ENCODE data around the gene PKNOX2. TPM values are rescaled to one million over a fixed set of nuclear protein-coding genes. Genes with fewer than 3 reads are reported as not detected.

PKNOX2 gene
- total and polyA plus RNA-seq, 10 of the 15 experiments (the other 5 are each of a cell fraction or from before 2014, with no cell fraction given) = not detected

DNA sequence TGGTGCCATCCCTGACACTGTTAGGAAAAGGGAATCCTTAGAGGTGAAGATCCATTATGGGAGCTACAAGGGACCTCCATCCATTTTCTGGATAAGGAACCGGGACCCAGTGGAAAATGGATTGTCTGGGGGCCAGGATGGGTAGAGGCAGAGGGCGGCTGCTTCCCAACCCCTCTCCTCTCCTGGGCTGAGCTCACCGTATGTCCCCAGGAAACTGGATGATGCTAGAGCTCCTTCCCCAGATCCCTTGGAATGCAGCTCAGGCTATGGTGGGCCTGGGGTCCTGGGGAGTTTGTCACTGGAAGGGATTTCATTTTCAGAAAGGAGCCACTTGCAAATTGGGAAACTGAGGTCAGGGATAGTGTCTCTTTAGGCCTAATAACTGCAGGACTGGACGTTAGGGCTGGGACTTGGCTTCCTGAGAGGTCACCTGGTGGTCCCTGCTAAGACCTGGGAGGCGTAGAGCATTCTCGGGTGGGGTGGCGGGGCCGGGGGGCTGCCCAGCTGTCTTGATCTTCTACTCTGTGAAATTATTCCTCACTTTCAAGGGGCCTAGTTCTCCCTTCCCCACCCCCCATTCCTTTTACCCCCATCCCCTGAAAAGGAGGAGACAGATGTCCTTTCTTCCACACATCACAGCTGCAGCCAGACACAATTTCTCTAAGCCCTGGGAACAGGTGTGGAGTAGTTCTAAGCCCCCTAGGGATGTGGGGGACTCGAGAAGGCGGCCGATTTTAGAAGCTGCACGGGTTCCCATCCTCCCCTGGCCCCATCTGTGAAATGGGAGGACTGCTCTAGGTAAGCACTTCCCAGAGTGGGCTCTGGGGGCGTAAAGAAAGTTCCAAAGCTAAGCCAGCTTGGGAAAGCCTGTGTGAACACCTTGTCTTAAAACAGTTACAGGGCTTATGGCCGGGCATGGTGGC lies 99.8 kb downstream of the PKNOX2 start:
- DNase-seq (ENCODE audit: low read depth, low spot score) = no peak
- in situ Hi-C loops (cut with MboI) = no loop called here
- WGBS (ENCODE audit: insufficient coverage, insufficient replicate concordance, low lambda C conversion rate, missing lambda C conversion rate) = 17% methylated on average over 12 of the region's 14 CpGs
- Histone ChIP-seq H3K4me1 (ENCODE audit: control insufficient read depth, insufficient read depth, low read length) (no peaks in the 10 kb centered on the region), H4K20me1 (ENCODE audit: control insufficient read depth, insufficient read depth) (no peaks in the 10 kb centered on the region), H3K9ac (ENCODE audit: control insufficient read depth, insufficient read depth, low read length) (no peak overlapping the region), H3K4me2 (ENCODE audit: control insufficient read depth, insufficient read depth) (no peak overlapping the region), H3K79me2 (ENCODE audit: control insufficient read depth, insufficient read depth, low read length) (no peaks in the 10 kb centered on the region), H3K4me3 (no peak overlapping the region), H3K9me3 (replicated peaks; ENCODE audit: control insufficient read depth, insufficient read depth, low read length) (no peaks in the 10 kb centered on the region), H3K27ac (ENCODE audit: control insufficient read depth, insufficient read depth) (no peak overlapping the region), H3K36me3 (ENCODE audit: control insufficient read depth in 2 of 2, insufficient read depth in 2 of 2, low read length in 1 of 2) (no peaks in the 10 kb centered on the region), H3K27me3 (replicated peaks in 1 of 2; ENCODE audit: control insufficient read depth in 2 of 2, insufficient read depth in 2 of 2, low read length in 1 of 2) (peaks cover 4 to 18% of the 10 kb centered on the region in 2 experiments; a peak in 3 of 4 replicates), H2AFZ (ENCODE audit: control insufficient read depth, low read depth, low read length) (no peak overlapping the region)
- POLR2A ChIA-PET = no interaction called here
- FAIRE-seq = no peak
- intact Hi-C loops (cut with micrococcal nuclease; ENCODE audit: unreplicated experiment) = no loop called here
- TF ChIP-seq PML (IDR thresholded peaks at IDR 0.05; ENCODE audit: low read length) (no peak), PAX8 (IDR thresholded peaks at IDR 0.05) (no peak), SMAD1 (IDR thresholded peaks at IDR 0.05; ENCODE audit: low read depth, partially characterized antibody) (no peak), NRF1 (conservative IDR thresholded peaks at IDR 0.05; ENCODE audit: low read depth, low read length) (no peak), CREM (IDR thresholded peaks at IDR 0.05; ENCODE audit: low read depth) (no peak), WRNIP1 (IDR thresholded peaks at IDR 0.05; ENCODE audit: borderline replicate concordance, low read depth, low read length) (no peak)
- no TSS peak for BruUV-seq (replicated peaks)
- RAD21 ChIA-PET (ENCODE audit: unreplicated experiment) = interaction anchor here (0.6 kb wide), 2 partner anchors 165 to 200 kb away, joined by 3 read pairs; no protein-coding TSS in a partner anchor
- CTCF ChIA-PET = interaction anchor here (1.2 kb wide), 1 partner anchor 81 kb away, joined by 4 read pairs; no protein-coding TSS in a partner anchor
- SMC1A ChIA-PET (ENCODE audit: uncharacterized antibody, unreplicated experiment) = no interaction called here
- no peak for ATAC-seq

DNA sequence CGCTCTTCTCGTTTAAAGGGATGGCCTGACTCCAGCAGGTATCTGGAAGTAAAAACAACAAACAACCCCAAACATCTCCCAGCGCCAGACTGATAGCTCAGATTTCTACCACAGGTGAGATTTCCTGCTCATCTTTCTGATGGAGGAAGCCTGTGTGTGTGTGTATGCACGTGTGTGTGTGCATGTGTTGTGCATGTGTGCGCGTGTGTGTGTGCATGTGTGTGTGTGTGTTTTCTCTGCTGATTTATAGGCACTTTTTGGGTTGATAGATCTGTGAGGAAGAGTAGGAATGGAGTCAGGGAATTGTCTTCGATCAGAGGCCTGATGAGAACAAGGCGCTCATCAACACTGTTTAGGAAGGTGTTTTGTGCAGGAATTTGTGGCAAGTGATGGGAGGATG lies 103.0 kb downstream of the PKNOX2 start:
- ChIA-PET RAD21 (ENCODE audit: unreplicated experiment) (no interaction called here), POLR2A (no interaction called here), CTCF (interaction anchor here (0.6 kb wide), 1 partner anchor 290 kb away, joined by 3 read pairs; no protein-coding TSS in a partner anchor), SMC1A (ENCODE audit: uncharacterized antibody, unreplicated experiment) (no interaction called here)
- Histone ChIP-seq H3K4me3 (no peak overlapping the region), H2AFZ (ENCODE audit: control insufficient read depth, low read depth, low read length) (no peak overlapping the region), H3K4me1 (ENCODE audit: control insufficient read depth, insufficient read depth, low read length) (no peaks in the 10 kb centered on the region), H3K9ac (ENCODE audit: control insufficient read depth, insufficient read depth, low read length) (no peak overlapping the region), H3K27ac (ENCODE audit: control insufficient read depth, insufficient read depth) (no peak overlapping the region), H3K9me3 (replicated peaks; ENCODE audit: control insufficient read depth, insufficient read depth, low read length) (no peaks in the 10 kb centered on the region), H3K4me2 (ENCODE audit: control insufficient read depth, insufficient read depth) (no peak overlapping the region), H3K79me2 (ENCODE audit: control insufficient read depth, insufficient read depth, low read length) (no peaks in the 10 kb centered on the region), H4K20me1 (ENCODE audit: control insufficient read depth, insufficient read depth) (no peaks in the 10 kb centered on the region), H3K36me3 (ENCODE audit: control insufficient read depth in 2 of 2, insufficient read depth in 2 of 2, low read length in 1 of 2) (no peaks in the 10 kb centered on the region), H3K27me3 (replicated peaks in 1 of 2; ENCODE audit: control insufficient read depth in 2 of 2, insufficient read depth in 2 of 2, low read length in 1 of 2) (peaks cover 9 to 16% of the 10 kb centered on the region in 2 experiments; a peak in 3 of 4 replicates)
- intact Hi-C loops (cut with micrococcal nuclease; ENCODE audit: unreplicated experiment) = no loop called here
- no peak for TF ChIP-seq RUNX3 (IDR thresholded peaks at IDR 0.05; ENCODE audit: low read length)
- no peak for TF ChIP-seq SP1 (IDR thresholded peaks at IDR 0.05; ENCODE audit: low read depth, low read length)
- TF ChIP-seq MYB (IDR thresholded peaks at IDR 0.05; ENCODE audit: borderline replicate concordance, low read depth, low read length) = no peak
- no TSS peak for BruUV-seq (replicated peaks)
- 44% methylated on average over 8 of the region's 8 CpGs for WGBS (ENCODE audit: insufficient coverage, insufficient replicate concordance, low lambda C conversion rate, missing lambda C conversion rate)
- DNase-seq (ENCODE audit: low read depth, low spot score) = no peak
- no peak for FAIRE-seq
- no peak for ATAC-seq
- in situ Hi-C loops (cut with MboI) = no loop called here

All from GM12878 (cell line).